Tibial nerve (tissue), 4 donors: ENCODE measurements around the gene ARMC6.
"Not testable (repeated sequence)": the region's sequence is repeated elsewhere in the genome, so short reads cannot be mapped to it uniquely, and the experiment has no call there.

Experiments
- CTCF ChIP-seq, 5 experiments: fragments of 200-600 bp in 3 of 5; fragments of 450-650 bp in 2 of 5; sonication (generic) in 3 of 5; IDR thresholded peaks; one replicate each; pipeline ENCODE4 v1.5.1; 2016 to 2019; ENCODE audit warnings: antibody characterized with exemption in 5 of 5, mild to moderate bottlenecking in 3 of 5, moderate library complexity in 2 of 5
- EP300 ChIP-seq, 2 donors: sonication (generic); formaldehyde crosslinking; IDR thresholded peaks; one replicate each; pipeline ENCODE4 v1.6.1; 2017; ENCODE audit warnings: antibody characterized with exemption in 2 of 2, mild to moderate bottlenecking in 1 of 2

GRCh38 chr19:19106938-19107337 is 73.5 kb downstream of the ARMC6 start:
- not testable (repeated sequence) for TF ChIP-seq CTCF, EP300 (IDR thresholded peaks at IDR 0.05)
